Ascending aorta (tissue), 2 donors: ENCODE results near the gene CSTF3. TPM values are rescaled to one million over a fixed set of nuclear protein-coding genes. Genes with fewer than 3 reads are reported as not detected.
"Not testable (repeated sequence)": the region's sequence is repeated elsewhere in the genome, so short reads cannot be mapped to it uniquely, and the experiment has no call there.

Experiments used
- DNase-seq, 2 donors: peaks; one replicate each; pipeline ENCODE4 v3.0.0-alpha.2; 2019; ENCODE audit warnings: low spot score in 2 of 2
- H3K27ac ChIP-seq, 2 donors: fragments of 200-600 bp; sonication (generic); one replicate each; pipeline ENCODE4 v1.5.1; 2016 to 2017; ENCODE audit warnings: mild to moderate bottlenecking in 1 of 2
- H3K27me3 ChIP-seq: fragments of 200-600 bp; sonication (generic); one replicate; pipeline ENCODE4 v1.5.1; 2017
- H3K36me3 ChIP-seq, 2 donors: fragments of 200-600 bp; sonication (generic); one replicate each; pipeline ENCODE4 v1.5.1; 2016
- H3K4me1 ChIP-seq, 2 donors: fragments of 200-600 bp; sonication (generic); one replicate each; pipeline ENCODE4 v1.5.1; 2016 to 2017; ENCODE audit warnings: mild to moderate bottlenecking in 1 of 2
- H3K4me3 ChIP-seq, 2 donors: fragments of 200-600 bp; sonication (generic); one replicate each; pipeline ENCODE4 v1.5.1; 2016 to 2017; ENCODE audit warnings: mild to moderate bottlenecking in 1 of 2
- H3K9me3 ChIP-seq, 2 donors: fragments of 200-600 bp; sonication (generic); one replicate each; pipeline ENCODE4 v1.5.1; 2016
- intact Hi-C: fragments of 100-400 bp; cut with DNase I; formaldehyde crosslinking; loops from one replicate; pipeline ENCODE4 v1.15.1; 2023
- total RNA-seq: library from RNA; depleted of rRNA; stranded (reverse); fragments of >200 nt; gene quantifications from one replicate; pipeline ENCODE4 v1.1.0, GENCODE V29; 2016
- TF ChIP-seq, protein P1 (sequence below), 3 experiments: fragments of 200-600 bp in 2 of 3; fragments of 450-650 bp in 1 of 3; sonication (generic) in 2 of 3; IDR thresholded peaks; one replicate each; pipeline ENCODE4 v1.5.1; 2016 to 2019; ENCODE audit warnings: antibody characterized with exemption in 3 of 3, mild to moderate bottlenecking in 1 of 3, moderate library complexity in 1 of 3

The CSTF3 gene
- total RNA-seq, 1 donor from 2014 or later, result 3.8 TPM

GRCh38 chr11:33057284-33057683 lies 104.0 kb downstream of the CSTF3 start:
- H3K9me3 ChIP-seq, result no peaks in the 10 kb centered on the region
- no peak overlapping the region for H3K27ac ChIP-seq
- intact Hi-C loops, result no loop called here
- no peak overlapping the region for H3K4me3 ChIP-seq
- DNase-seq, result no peak
- H3K4me1 ChIP-seq, result no peaks in the 10 kb centered on the region
- H3K36me3 ChIP-seq, result peaks cover 39 to 49% of the 10 kb centered on the region in 2 donors
- no peaks in the 10 kb centered on the region for H3K27me3 ChIP-seq
- TF ChIP-seq, protein P1, sequence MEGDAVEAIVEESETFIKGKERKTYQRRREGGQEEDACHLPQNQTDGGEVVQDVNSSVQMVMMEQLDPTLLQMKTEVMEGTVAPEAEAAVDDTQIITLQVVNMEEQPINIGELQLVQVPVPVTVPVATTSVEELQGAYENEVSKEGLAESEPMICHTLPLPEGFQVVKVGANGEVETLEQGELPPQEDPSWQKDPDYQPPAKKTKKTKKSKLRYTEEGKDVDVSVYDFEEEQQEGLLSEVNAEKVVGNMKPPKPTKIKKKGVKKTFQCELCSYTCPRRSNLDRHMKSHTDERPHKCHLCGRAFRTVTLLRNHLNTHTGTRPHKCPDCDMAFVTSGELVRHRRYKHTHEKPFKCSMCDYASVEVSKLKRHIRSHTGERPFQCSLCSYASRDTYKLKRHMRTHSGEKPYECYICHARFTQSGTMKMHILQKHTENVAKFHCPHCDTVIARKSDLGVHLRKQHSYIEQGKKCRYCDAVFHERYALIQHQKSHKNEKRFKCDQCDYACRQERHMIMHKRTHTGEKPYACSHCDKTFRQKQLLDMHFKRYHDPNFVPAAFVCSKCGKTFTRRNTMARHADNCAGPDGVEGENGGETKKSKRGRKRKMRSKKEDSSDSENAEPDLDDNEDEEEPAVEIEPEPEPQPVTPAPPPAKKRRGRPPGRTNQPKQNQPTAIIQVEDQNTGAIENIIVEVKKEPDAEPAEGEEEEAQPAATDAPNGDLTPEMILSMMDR (IDR thresholded peaks at IDR 0.05), result no peak

- no peak overlapping the region for H3K4me3 ChIP-seq
- H3K4me1 ChIP-seq, result no peaks in the 10 kb centered on the region
- no peak overlapping the region for H3K27ac ChIP-seq
- intact Hi-C loops, result no loop called here
- H3K9me3 ChIP-seq, result no peaks in the 10 kb centered on the region
- H3K27me3 ChIP-seq, result no peaks in the 10 kb centered on the region
- TF ChIP-seq, protein P1 (IDR thresholded peaks at IDR 0.05), result no peak
- no peak for DNase-seq
- peaks cover 25 to 42% of the 10 kb centered on the region in 2 donors for H3K36me3 ChIP-seq
Observed at GRCh38 chr11:33055375-33055774, 105.9 kb downstream of the CSTF3 start.

GRCh38 chr11:33052231-33052630 lies 109.0 kb downstream of the CSTF3 start:
- DNase-seq, result no peak
- TF ChIP-seq, protein P1 (IDR thresholded peaks at IDR 0.05), result no peak
- H3K27me3 ChIP-seq, result no peaks in the 10 kb centered on the region
- H3K9me3 ChIP-seq, result no peaks in the 10 kb centered on the region
- intact Hi-C loops, result no loop called here
- H3K4me3 ChIP-seq, result no peak overlapping the region
- H3K36me3 ChIP-seq, result peaks cover 3 to 24% of the 10 kb centered on the region in 2 donors
- no peaks in the 10 kb centered on the region for H3K4me1 ChIP-seq
- H3K27ac ChIP-seq, result no peak overlapping the region

- not testable (repeated sequence) for H3K27ac ChIP-seq, H3K4me1 ChIP-seq, H3K9me3 ChIP-seq, H3K4me3 ChIP-seq, DNase-seq, H3K27me3 ChIP-seq
- intact Hi-C loops, result loop anchor here (10.0 kb wide), 1 partner anchor 155 kb away; the partner anchor contains the start of gene QSER1
- peaks cover 17 to 31% of the 10 kb centered on the region in 2 donors for H3K36me3 ChIP-seq
Observed at GRCh38 chr11:33049565-33050408, 111.5 kb downstream of the CSTF3 start.

- not testable (repeated sequence) for H3K27ac ChIP-seq
- peaks cover 26 to 36% of the 10 kb centered on the region in 2 donors for H3K36me3 ChIP-seq
Observed at GRCh38 chr11:33048701-33049100, 112.6 kb downstream of the CSTF3 start.

DNA sequence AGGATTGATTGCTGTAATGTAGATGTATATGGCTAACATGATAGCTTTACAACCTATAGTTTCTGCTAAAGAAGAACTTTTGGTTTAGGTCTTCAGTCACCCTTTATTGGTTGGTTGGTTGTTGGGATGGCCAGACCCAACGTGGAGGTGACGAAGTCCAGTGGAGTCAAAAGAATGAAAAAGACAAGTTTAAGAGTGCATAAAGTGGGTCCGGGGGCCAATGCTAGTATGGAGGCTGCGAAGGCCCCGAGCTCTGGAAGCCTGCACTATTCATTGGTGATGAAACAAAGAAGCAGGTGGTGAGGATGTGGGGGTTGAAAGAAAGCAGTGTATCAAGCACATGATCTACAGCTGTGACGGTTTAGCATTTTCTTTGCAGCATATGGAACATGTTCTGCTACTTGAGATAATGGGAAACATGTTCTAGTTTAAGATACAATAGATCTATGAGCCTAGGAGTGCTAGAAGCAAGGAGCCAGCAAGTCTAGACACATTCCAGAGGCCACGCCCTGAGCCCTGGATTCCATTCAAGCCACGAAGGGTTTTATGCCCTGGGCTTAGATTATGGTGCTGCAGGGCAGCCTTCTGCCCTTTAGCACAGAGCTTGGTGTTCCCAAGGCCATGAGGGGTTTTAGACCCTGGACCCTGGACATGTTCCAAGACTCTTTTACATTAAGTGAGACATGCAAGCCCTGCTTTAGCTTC lies 115.6 kb downstream of the CSTF3 start:
- Histone ChIP-seq H3K9me3 (no peaks in the 10 kb centered on the region), H3K27ac (no peak overlapping the region), H3K4me3 (no peak overlapping the region), H3K36me3 (peaks cover 27 to 32% of the 10 kb centered on the region in 2 donors), H3K27me3 (no peaks in the 10 kb centered on the region), H3K4me1 (peaks cover 4 to 11% of the 10 kb centered on the region in 2 donors)
- DNase-seq, result no peak
- TF ChIP-seq, protein P1 (IDR thresholded peaks at IDR 0.05), result no peak
- intact Hi-C loops, result loop anchor here (10.0 kb wide), 1 partner anchor 151 kb away; the partner anchor contains the start of gene QSER1

More at GRCh38 chr11:33048701-33049100, 112.6 kb downstream of the CSTF3 start:
- not testable (repeated sequence) for H3K9me3 ChIP-seq, H3K4me3 ChIP-seq, H3K4me1 ChIP-seq, H3K27me3 ChIP-seq, DNase-seq
- intact Hi-C loops, result loop anchor here (10.0 kb wide), 1 partner anchor 154 kb away; the partner anchor contains the start of gene QSER1
